ENCODE measurements around the gene BMX. TPM values are rescaled to one million over a fixed set of nuclear protein-coding genes. Genes with fewer than 3 reads are reported as not detected.

Gene BMX
- total RNA-seq, 2 experiments from 2014 or later = not detected

DNA sequence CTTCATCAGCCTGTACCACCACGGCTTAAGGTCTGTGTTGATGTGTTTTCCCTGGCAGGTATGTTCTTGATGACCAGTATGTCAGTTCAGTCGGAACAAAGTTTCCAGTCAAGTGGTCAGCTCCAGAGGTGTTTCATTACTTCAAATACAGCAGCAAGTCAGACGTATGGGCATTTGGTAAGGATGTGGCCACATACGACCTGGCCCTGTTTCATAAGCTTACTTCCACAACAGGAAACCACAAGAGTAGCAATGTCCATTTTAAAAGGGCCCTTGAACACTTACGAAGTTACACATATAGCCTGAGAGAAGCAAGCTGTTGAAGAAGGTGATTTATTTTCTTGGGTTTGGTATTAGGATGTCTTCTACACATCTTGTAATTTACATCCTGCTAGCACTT lies 46.1 kb downstream of the BMX start:
- no peaks in the 10 kb centered on the region for H3K36me3 Mint-ChIP-seq (ENCODE audit: low read depth)

DNA sequence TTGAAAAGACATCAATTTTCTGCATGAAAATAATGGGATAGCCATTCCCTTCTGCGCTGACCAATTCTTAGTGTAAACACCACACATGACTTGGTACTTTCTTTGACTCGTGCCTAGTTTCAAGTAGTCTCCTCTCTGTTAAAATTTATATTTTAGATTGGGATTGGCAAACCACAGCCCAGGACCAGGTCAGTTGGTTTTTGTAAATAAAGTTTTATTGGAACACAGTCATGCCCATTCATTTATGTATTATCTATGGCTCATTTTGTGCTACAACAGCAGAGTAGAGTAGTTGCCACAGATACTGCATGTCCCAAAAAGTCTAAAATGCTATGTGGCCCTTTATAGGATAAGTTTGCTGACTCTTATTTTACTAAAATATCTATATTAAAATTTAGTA lies 46.7 kb downstream of the BMX start:
- no peaks in the 10 kb centered on the region for H3K27me3 Mint-ChIP-seq
- no peaks in the 10 kb centered on the region for H3K9me3 Mint-ChIP-seq (ENCODE audit: low read depth)
- POLR2A ChIA-PET = no interaction called here
- H3K27ac Mint-ChIP-seq = no peak overlapping the region
- DNase-seq (no peak), ATAC-seq (no peak)
- H3K4me1 Mint-ChIP-seq = no peaks in the 10 kb centered on the region
- no peak overlapping the region for H3K4me3 Mint-ChIP-seq
- CTCF ChIA-PET = no interaction called here
- intact Hi-C loops (cut with DNase I, micrococcal nuclease) = no loop called here
- no peaks in the 10 kb centered on the region for H3K36me3 Mint-ChIP-seq (ENCODE audit: low read depth)

More for the DNA sequence above, 46.1 kb downstream of the BMX start:
- POLR2A ChIA-PET = no interaction called here
- Mint-ChIP-seq H3K4me1 (no peaks in the 10 kb centered on the region), H3K27ac (no peak overlapping the region), H3K9me3 (ENCODE audit: low read depth) (no peaks in the 10 kb centered on the region), H3K4me3 (no peak overlapping the region), H3K27me3 (no peaks in the 10 kb centered on the region)
- DNase-seq = no peak
- CTCF ChIA-PET = no interaction called here
- intact Hi-C loops (cut with DNase I, micrococcal nuclease) = no loop called here
- ATAC-seq = no peak

DNA sequence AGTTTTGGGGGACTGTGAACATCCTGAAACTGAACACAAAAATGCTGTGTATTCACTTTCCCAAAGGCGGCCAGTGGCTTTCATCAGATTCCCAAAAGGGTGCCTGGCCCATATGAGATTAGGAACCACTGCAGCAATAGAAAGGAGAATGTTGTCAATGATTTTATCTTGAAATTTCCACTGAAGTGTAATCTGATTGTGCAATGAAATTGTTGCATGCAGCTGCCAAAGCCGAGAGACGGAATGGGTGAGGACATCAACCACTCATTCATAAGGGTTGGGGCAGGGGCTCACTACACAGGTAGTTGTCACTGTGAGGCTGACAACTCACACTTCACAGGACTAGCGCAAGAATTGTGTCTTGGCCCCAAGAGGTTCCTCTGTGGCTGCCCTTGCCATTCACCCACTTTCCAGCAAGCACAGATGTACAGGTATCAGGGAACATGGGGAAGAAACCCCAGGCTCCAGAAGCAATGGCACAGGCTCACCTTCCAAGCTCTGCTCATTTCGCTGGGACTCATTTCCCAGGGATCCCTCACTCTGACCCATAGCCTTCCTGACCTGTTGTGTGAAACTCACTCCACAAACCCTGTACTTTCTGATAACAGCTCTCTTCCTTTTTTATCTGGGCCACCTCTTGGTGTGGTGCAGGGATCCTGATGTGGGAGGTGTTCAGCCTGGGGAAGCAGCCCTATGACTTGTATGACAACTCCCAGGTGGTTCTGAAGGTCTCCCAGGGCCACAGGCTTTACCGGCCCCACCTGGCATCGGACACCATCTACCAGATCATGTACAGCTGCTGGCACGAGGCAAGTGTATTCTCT lies 48.8 kb downstream of the BMX start:
- Mint-ChIP-seq H3K4me1 (no peaks in the 10 kb centered on the region), H3K36me3 (ENCODE audit: low read depth) (no peaks in the 10 kb centered on the region), H3K27ac (no peak overlapping the region), H3K9me3 (ENCODE audit: low read depth) (no peaks in the 10 kb centered on the region), H3K27me3 (no peaks in the 10 kb centered on the region), H3K4me3 (no peak overlapping the region)
- intact Hi-C loops (cut with DNase I, micrococcal nuclease) = no loop called here
- no peak for DNase-seq
- ChIA-PET CTCF (no interaction called here), POLR2A (no interaction called here)
- ATAC-seq = no peak

DNA sequence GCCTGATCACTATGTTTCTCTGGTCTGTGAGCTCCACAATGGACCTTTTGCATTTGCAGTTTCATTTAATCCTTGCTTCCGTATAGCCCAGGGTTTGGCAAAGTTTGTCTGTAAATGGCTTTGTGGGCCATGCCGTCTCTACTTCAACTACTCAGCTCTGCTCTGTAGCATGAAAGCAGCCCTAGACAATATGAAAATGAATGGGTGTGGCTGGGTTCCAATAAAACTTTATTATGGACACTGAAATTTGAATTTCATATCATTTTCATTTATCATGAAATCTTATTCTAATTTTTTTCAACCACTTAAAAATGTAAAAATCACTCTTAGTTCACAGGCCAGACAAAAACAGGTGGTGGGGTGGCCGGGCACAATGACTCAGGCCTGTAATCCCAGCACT lies 58.6 kb downstream of the BMX start:
- H3K4me1 Mint-ChIP-seq = no peaks in the 10 kb centered on the region
- H3K36me3 Mint-ChIP-seq (ENCODE audit: low read depth) = no peaks in the 10 kb centered on the region
- no peaks in the 10 kb centered on the region for H3K27me3 Mint-ChIP-seq
- ChIA-PET POLR2A (no interaction called here), CTCF (no interaction called here)
- intact Hi-C loops (cut with DNase I, micrococcal nuclease) = no loop called here
- no peak overlapping the region for H3K4me3 Mint-ChIP-seq
- no peak overlapping the region for H3K27ac Mint-ChIP-seq
- ATAC-seq = no peak
- no peaks in the 10 kb centered on the region for H3K9me3 Mint-ChIP-seq (ENCODE audit: low read depth)
- DNase-seq = no peak

DNA sequence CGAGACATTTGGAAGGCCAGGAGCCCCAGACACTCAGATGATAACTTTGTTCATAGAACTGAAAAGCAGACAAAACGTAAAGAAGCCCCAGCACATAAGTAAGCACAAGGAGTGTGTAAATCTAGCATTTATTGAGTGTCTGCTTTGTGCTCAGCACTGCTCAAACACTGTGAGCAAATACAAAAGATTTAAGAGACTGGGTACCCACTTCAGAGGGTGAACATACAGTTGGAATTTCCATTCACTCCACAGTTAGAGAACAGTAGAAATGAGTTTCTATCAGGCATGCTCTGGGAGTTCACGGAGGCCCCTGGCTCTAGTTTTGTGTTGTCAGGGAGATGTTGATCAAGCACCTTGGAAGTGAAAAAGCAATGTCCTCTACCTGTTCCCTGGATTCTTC lies 60.3 kb downstream of the BMX start:
- ATAC-seq (no peak), DNase-seq (no peak)
- peaks cover 4% of the 10 kb centered on the region for H3K27me3 Mint-ChIP-seq
- ChIA-PET POLR2A (no interaction called here), CTCF (no interaction called here)
- H3K27ac Mint-ChIP-seq = no peak overlapping the region
- no peaks in the 10 kb centered on the region for H3K36me3 Mint-ChIP-seq (ENCODE audit: low read depth)
- intact Hi-C loops (cut with DNase I, micrococcal nuclease) = no loop called here
- H3K9me3 Mint-ChIP-seq (ENCODE audit: low read depth) = no peaks in the 10 kb centered on the region
- no peak overlapping the region for H3K4me3 Mint-ChIP-seq
- H3K4me1 Mint-ChIP-seq = no peaks in the 10 kb centered on the region

DNA sequence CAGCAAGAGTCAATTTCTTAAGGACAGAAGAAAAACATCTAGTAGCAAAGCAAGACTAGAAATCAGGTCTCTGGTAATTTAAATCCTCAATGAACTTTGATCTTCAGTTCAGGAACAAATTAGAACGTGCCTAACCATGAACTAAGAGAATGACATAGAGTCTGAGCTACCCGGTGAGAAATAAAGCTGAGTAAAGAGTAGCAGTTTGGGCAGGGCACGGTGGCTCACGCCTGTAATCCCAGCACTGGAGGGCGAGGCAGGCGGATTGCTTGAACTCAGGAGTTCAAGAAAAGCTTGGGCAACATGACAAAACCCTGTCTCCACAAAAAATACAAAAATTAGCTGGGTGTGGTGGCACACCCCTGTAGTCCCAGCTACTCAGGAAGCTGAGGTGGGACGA lies 62.4 kb downstream of the BMX start:
- ATAC-seq (no peak), DNase-seq (no peak)
- intact Hi-C loops (cut with DNase I, micrococcal nuclease) = no loop called here
- ChIA-PET POLR2A (no interaction called here), CTCF (interaction anchor here (1.1 kb wide), 1 partner anchor 8 kb away, joined by 3 read pairs; no protein-coding TSS in a partner anchor)
- H3K4me1 Mint-ChIP-seq = no peaks in the 10 kb centered on the region
- no peak overlapping the region for H3K4me3 Mint-ChIP-seq
- no peak overlapping the region for H3K27ac Mint-ChIP-seq
- H3K36me3 Mint-ChIP-seq (ENCODE audit: low read depth) = no peaks in the 10 kb centered on the region
- H3K27me3 Mint-ChIP-seq = peaks cover 11% of the 10 kb centered on the region
- H3K9me3 Mint-ChIP-seq (ENCODE audit: low read depth) = no peaks in the 10 kb centered on the region

DNA sequence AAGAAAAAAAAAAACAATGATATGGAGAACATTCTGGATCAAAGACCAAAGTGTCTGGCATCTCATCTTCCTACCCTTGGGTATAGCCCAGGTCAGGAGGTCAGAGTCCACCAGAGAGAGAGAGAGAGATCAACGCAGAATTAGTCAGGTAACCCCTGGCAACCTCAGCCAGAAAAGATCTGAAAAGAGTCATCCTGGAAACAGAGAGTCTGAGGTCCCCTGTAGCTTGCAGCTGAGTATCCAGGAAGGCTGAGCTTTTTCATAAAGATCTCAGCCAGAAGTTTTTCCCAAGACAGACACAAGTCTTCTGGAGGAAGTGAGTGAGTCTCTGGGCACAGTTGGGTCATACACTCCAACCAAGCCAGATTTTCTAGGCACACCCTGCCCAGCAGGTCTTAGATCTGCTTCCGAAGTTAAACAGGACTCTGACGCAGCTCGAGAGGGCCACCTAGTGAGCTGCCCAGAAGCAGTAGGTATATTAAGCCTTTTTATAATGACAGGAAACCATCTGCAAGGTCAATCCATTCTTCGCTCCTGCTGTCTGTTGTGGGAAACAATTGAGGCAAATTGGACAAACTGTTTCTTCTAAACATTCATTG lies 64.5 kb downstream of the BMX start:
- Mint-ChIP-seq H3K4me3 (no peak overlapping the region), H3K4me1 (no peaks in the 10 kb centered on the region), H3K9me3 (ENCODE audit: low read depth) (no peaks in the 10 kb centered on the region), H3K27me3 (peaks cover 11% of the 10 kb centered on the region), H3K36me3 (ENCODE audit: low read depth) (no peaks in the 10 kb centered on the region), H3K27ac (no peak overlapping the region)
- POLR2A ChIA-PET = no interaction called here
- DNase-seq (peak; percentile 49), ATAC-seq (no peak)
- CTCF ChIA-PET = interaction anchor here (0.8 kb wide), 1 partner anchor 216 kb away, joined by 3 read pairs; no protein-coding TSS in a partner anchor
- intact Hi-C loops (cut with DNase I, micrococcal nuclease) = loop anchor here (1.0 to 5.0 kb wide), 4 partner anchors 66 to 216 kb away; no protein-coding TSS in a partner anchor

DNA sequence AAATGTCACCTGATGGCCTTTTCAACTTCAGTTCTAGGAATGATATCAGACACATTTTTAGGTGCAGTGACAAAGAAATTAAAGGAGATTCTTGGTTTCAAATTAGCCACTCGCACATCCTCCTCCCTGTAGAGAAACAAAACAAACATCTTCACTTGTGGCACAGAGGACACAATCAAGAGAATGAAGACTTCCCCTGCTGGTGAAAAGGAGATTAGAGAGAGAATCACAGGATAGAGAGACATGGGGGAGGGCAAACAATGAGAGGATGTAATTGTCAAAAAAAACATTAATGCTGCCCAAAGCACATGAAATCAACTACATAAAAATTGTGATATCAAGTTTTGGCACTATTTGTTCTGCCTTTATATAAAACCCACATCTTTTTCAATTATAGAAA lies 65.6 kb downstream of the BMX start:
- Mint-ChIP-seq H3K36me3 (ENCODE audit: low read depth) (no peaks in the 10 kb centered on the region), H3K9me3 (ENCODE audit: low read depth) (no peaks in the 10 kb centered on the region), H3K4me1 (no peaks in the 10 kb centered on the region), H3K27me3 (peaks cover 11% of the 10 kb centered on the region), H3K4me3 (no peak overlapping the region), H3K27ac (no peak overlapping the region)
- ATAC-seq (no peak), DNase-seq (no peak)
- CTCF ChIA-PET = no interaction called here
- intact Hi-C loops (cut with DNase I, micrococcal nuclease) = loop anchor here in 1 of 2 experiments (5.0 kb wide), 1 partner anchor 69 kb away; no protein-coding TSS in a partner anchor
- POLR2A ChIA-PET = no interaction called here

DNA sequence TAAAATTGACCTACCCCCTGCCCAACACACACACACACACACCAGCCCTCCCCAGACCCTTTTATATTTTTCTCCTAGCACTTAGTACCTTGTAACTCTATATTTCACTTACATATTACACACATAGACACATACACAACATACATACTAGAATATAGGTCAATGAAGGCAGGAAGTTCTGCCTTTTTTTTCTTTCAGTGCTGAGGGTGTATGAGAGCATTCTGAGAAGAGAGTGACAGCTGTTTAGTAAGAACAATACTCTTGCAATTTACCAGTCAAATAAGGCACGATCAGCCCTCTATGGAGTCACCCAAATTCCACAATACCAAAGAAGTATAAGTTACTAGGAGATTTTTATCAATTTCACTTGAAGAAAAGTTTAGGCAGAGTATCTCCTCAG lies 66.7 kb downstream of the BMX start:
- Mint-ChIP-seq H3K36me3 (ENCODE audit: low read depth) (no peaks in the 10 kb centered on the region), H3K27ac (no peak overlapping the region), H3K27me3 (peaks cover 11% of the 10 kb centered on the region), H3K4me3 (no peak overlapping the region), H3K4me1 (no peaks in the 10 kb centered on the region), H3K9me3 (ENCODE audit: low read depth) (no peaks in the 10 kb centered on the region)
- ChIA-PET POLR2A (no interaction called here), CTCF (no interaction called here)
- ATAC-seq (no peak), DNase-seq (no peak)
- intact Hi-C loops (cut with DNase I, micrococcal nuclease) = loop anchor here in 1 of 2 experiments (5.0 kb wide), 1 partner anchor 70 kb away; no protein-coding TSS in a partner anchor

DNA sequence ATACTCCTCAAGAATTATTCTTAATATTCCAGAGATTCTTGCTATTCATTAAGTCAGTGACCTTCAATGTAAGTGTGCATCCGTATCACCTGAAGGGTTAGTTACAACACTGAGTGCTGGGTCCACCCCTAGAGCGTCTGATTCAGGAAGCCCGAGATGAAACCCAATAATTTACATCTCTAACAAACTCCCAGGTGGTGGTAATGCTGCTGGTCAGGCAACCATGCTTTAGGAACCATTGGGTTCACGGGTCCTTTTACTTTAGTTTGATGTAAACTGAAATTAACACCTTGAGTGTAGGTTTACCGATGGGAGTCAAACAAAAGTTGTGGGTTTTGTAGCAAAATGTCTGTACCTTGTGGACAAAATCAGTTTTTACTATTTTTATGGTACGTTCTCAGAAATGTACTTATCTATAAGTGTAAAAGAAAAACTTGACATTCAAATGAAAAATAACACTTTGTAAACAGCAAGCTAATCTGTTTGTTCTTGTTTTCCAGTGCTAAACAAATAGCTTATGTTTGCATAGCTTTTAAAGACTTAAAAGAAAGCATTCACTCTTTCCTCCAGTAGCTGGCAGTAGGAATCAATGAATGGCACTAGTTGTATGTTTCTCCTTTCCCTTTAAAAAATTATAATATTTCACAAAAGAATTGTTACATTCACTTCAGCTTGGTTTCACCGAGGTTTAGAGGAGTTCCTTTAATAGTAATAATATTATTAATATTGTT lies 67.4 kb downstream of the BMX start:
- Mint-ChIP-seq H3K27ac (no peak overlapping the region), H3K4me1 (no peaks in the 10 kb centered on the region), H3K36me3 (ENCODE audit: low read depth) (no peaks in the 10 kb centered on the region), H3K9me3 (ENCODE audit: low read depth) (no peaks in the 10 kb centered on the region), H3K4me3 (no peak overlapping the region), H3K27me3 (peaks cover 11% of the 10 kb centered on the region)
- ATAC-seq = no peak
- POLR2A ChIA-PET = no interaction called here
- DNase-seq = no peak
- intact Hi-C loops (cut with DNase I, micrococcal nuclease) = loop anchor here in 1 of 2 experiments (5.0 kb wide), 1 partner anchor 71 kb away; no protein-coding TSS in a partner anchor
- CTCF ChIA-PET = interaction anchor here (1.0 kb wide), 1 partner anchor 17 kb away, joined by 3 read pairs; no protein-coding TSS in a partner anchor

DNA sequence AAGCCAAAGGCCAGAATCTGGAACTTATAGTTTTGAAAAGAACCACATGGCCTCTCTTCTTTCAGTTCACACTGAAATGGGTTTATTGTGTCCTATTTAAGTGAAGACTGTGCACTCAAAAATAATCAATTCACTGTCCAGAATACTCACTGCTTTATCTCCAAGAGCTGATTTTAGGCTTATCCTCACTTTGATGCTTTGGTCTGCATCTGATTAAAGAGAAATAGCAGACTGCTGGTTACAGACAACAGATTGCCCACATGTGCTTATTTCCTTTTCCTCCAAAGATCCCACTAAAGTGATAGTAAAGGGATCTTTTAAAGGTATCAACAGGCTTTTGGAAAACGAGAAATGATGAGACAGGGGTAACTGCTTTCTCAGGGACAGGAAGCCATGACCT lies 69.5 kb downstream of the BMX start:
- no peaks in the 10 kb centered on the region for H3K9me3 Mint-ChIP-seq (ENCODE audit: low read depth)
- H3K4me1 Mint-ChIP-seq = no peaks in the 10 kb centered on the region
- no peak overlapping the region for H3K27ac Mint-ChIP-seq
- H3K27me3 Mint-ChIP-seq = peaks cover 15% of the 10 kb centered on the region
- ChIA-PET CTCF (no interaction called here), POLR2A (no interaction called here)
- intact Hi-C loops (cut with DNase I, micrococcal nuclease) = no loop called here
- DNase-seq = no peak
- ATAC-seq = no peak
- no peak overlapping the region for H3K4me3 Mint-ChIP-seq
- H3K36me3 Mint-ChIP-seq (ENCODE audit: low read depth) = no peaks in the 10 kb centered on the region

DNA sequence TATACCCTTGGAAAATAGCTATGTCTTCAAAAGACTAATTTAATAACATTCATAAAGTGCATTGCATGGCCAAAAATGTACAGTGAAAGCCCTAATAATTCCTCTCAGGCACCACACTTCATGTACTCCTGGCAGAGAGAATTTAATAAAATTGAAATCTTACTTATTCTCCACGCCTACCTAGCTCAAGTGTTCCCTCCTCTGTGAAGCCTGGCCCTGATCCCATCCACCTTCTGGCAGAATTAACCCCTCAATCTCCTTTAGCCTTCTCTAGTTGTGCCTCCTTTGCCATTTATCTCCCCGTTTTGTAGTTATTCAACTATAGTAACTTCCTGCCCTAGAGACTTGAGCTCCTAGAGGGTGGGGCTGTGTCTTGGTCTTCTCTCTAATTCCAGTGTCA lies 73.4 kb downstream of the BMX start:
- Mint-ChIP-seq H3K27me3 (peaks cover 14% of the 10 kb centered on the region), H3K4me1 (no peaks in the 10 kb centered on the region), H3K4me3 (no peak overlapping the region), H3K36me3 (ENCODE audit: low read depth) (no peaks in the 10 kb centered on the region), H3K27ac (no peak overlapping the region), H3K9me3 (ENCODE audit: low read depth) (no peaks in the 10 kb centered on the region)
- no peak for DNase-seq
- ATAC-seq = no peak
- ChIA-PET POLR2A (interaction anchor here (0.7 kb wide), 1 partner anchor 41 kb away, joined by 4 read pairs; no protein-coding TSS in a partner anchor), CTCF (no interaction called here)
- intact Hi-C loops (cut with DNase I, micrococcal nuclease) = no loop called here

All from activated CD4-positive, alpha-beta T cell treated with anti-CD3 and anti-CD28 coated beads for 36 hours (primary cell).